NCI-H2196 (cell line): ENCODE measurements around the gene SLC6A16.
A peak's percentile ranks its signal among the peaks of the same experiment; 100 is the strongest.
"Not testable (repeated sequence)": the region's sequence is repeated elsewhere in the genome, so short reads cannot be mapped to it uniquely, and the experiment has no call there.

Experiments
- DNase-seq: peaks from one replicate; lab custom pipeline; 2025; ENCODE audit not compliant: unreplicated experiment; lab: John Stamatoyannopoulos, UW

Gene SLC6A16

DNA sequence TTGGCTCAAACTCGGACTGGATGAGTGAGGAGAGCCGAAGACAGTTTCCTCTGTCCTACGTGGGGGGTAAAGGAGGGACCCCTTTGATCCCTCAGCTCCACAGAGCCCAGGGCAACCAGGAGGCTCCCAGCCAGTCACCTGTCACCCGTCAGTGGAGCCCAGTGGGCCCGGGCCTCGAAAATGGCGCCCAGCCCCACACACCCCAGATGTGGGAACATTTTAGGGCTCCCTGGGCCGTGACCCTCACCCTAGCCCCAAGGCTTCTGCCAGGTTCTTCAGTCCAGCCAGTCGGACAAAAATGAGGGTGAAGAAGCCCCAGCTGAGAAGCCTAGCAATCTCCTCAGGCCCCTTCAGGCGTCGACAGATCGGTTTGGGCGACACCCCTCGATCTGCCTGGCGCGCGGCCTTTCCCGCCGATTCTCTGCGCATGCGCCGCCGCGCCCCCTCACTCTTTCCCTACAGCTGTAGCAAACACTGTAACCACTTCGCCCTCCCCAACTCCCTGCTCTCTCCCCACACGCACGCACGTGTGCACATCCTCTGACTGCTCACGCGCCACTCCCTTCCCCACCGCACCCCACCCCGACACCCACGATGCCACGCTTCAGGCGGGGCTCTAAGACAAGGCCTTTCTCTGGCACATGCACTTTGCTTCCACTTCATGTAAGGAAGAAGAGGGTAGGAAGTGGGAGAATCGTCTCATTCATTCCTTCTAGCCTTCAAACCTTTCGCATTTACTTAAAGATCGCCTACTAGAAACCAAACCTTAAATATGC, at the start of gene SLC6A16:
SLC6A16 (minus strand) TSS at position 391 of the 776 bp plus-strand sequence. CDS start 13,844 bp downstream, outside the sequence.
- DNase-seq: no peak

DNA sequence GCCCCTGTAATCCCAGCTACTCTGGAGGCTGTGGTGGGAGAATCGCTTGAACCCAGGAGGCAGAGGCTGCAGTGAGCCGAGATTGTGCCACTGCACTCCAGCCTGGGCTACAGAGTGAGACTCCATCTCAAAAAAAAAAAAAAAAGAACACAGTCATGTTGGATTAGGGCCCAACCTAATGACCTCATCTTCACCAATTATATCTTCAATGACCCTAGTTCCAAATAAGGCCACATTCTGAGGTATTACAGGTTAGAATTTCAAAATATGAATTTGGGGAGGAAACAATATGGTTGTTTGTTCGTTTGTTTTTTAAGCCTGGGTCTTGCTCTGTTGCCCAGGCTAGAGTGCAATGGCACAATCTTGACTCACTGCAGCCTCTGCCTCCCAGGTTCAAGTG, 48.2 kb upstream of the SLC6A16 start:
- not testable (repeated sequence) for DNase-seq

DNA sequence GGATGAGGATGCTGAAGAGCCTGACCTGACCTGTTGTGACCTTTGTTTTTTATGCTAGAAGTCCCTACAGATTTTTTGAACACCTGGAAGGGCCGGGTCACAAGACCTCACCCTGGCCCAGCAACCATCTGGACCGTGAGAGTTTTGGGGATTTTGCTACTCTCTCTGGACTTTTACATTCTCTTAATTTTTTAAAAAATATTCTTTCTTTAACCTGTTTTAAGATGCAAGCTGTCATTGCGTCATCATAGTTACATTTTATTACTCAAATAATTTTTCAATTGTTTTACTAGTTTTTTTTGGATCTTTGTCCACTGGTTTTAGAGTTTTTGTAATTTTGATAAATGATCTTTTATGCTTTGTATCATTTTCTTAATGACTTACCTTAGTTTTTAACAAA, 46.2 kb upstream of the SLC6A16 start:
- no peak for DNase-seq

DNA sequence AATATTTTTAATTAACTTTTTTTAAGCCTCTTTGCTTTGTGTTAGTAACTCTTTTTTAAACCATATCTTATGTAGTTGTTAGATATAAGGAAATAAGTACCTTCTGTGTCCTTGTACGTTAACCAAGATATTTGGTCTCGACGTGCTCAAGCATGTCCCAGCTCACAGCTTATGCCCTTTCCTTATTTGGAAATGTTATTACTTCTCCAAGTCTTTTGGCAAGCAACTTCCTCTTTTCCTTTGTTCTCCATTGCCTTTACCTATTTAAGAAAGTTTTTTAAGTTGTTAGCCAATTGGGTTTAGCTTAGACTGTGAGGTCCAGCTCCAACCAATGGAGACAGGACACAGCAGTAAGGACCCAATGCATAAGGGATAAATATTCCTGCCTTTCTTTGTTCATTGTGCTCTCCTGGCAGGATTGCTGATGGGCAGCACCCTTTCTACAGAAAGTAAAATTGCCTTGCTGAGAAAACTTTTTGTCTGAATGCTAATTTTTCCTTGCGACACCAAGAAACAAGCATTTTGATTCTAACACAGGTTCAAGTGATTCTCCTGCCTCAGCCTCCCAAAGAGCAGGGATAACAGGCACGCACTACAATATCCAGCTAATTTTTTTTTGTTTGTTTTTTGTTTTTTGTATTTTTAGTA, 43.8 kb upstream of the SLC6A16 start:
- DNase-seq: no peak

DNA sequence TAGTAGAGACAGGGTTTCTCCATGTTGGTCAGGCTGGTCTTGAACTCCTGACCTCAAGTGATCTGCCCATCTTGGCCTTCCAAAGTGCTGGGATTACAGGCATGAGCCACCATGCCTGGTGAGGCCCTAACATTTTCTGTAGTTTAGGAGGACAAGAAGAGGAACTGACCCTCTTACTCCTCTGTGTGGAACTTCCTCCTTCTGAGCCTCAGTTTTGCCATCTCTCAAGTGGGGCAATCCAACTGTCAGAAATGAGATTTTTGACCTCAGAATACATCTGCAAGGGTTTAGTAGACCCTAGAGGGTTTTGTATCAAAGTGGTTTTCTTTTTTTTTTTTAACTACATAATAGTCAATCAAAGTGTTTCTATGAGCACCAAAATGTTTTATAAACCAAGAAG, 41.1 kb upstream of the SLC6A16 start:
- no peak for DNase-seq

DNA sequence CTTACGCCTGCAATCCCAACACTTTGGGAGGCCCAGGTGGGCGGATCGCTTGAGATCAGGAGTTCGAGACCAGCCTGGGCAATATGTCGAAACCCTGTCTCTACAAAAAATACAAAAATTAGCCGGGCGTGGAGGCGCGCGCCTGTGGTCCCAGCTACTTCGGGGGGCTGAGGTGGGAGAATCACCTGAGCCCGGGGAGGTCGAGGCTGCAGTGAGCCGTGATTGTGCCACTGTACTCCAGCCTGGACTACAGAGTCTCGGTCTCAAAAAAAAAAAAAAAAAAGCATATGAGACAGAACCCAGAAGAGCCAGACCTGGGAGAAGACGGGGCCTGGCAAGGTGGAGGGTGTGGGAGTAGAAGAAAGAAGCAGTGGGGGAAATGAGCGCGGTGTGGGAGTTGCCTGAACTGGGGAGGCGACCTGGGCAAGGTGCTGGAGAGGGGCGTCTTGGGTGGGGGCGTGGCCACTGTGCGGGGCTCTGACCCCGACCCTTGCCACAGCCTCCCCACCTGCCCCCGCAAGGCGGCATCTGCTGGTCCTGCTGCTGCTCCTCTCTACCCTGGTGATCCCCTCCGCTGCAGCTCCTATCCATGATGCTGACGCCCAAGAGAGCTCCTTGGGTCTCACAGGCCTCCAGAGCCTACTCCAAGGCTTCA, 39.2 kb upstream of the SLC6A16 start:
- no peak for DNase-seq

DNA sequence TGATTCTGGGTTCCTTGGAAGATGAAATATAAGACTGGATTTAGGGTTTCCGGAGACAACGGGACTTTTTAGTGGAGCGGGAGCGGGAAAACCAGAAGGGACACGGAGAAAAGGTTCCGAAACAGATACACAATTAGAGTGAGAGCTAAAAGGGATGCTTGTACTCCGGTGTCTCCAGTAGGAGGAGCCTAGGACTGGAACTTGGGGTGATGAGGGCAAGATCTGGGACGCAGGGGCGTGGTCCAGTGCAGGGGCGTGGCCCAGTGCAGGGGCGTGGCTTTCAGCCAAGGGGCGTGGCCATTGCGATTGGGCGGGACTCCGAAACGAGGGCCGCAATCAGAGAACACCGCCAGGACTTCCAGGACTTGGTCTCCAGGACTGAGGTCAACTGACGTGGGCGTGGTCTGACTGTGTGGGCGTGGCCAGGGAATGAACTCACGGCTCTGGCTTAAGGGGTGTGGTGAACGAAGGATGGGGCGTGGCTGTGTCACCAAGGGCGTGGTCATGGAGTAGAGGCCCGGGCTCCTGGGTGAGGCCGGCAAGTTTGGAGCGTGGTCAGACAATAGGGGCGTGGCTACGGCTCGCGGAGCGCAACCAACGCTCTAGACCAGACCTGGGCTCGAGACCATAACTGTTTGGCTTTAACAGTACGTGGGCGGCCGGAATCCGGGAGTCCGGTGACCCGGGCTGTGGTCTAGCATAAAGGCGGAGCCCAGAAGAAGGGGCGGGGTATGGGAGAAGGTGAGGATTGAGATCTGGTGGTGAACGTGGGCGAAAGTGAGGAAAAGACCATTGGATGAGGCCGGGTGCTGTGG, 38.5 kb upstream of the SLC6A16 start, which contains the start of gene DKKL1:
DKKL1 (plus strand) TSS at position 610 of the 815 bp plus-strand sequence; CDS start at position 732, 122 bp downstream.
- DNase-seq: peak; percentile 91

DNA sequence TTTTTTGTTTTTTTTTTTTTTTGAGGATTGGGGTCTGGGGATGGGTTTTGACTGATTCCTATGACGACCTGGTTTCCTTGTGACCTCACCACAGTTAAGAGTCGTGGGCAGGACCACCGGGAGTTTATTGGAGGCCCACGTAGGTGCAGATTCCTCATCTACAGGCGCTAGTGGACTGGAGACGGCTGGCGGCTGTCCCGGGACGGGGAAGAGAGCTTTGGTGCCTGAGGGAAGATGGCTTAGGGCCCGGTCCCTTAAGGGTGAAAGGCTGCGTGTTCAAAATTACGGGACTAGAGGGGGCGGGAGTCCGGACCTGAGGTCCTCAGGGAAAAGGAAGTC, 37.9 kb upstream of the SLC6A16 start:
- DNase-seq: no peak

DNA sequence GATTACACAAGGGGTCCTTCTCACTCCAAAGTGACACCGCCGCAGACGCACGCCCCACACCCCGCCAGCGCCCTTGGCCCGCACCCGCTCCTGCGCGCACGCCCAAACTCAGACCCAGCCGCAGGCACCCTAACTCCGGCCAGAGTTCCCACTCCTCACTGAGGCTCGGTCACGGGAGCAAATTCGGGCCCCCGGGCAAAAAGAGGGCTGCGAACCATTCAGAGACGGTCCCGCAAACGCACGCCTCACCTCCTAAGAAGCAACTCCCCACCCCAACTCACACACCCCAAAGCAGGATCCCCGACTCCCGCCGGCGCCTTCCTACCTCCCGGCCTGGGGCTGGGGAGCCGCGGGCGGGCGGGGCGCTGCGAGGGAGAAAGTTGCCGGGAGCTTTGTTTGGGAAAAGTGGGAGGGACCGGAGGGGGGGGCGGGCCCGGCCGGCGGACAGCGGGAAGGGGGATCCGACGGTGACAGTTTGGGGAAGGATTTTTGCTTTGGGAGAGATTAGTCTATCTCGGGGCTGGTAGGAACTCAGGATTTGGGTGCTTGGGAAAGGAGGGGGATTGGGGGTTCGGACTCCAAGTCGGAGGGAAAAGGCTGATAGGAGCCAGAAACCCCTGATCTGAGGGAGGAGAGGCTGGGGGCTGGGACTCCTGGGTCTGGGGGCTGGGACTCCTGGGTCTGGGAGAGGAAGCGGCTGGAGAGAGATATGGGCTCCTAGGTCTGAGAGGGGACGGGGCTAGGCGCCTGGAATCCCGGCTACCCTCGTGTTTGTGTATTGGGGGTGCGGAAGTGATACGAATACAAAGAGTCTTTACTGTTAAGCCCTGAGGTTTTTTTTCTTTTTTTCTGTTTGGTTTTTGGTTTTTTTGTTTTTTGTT, 37.3 kb upstream of the SLC6A16 start, which contains the start of gene TEAD2:
TEAD2 (minus strand) TSS at position 369 of the 881 bp plus-strand sequence. CDS start 2,341 bp downstream, outside the sequence.
- DNase-seq: no peak

DNA sequence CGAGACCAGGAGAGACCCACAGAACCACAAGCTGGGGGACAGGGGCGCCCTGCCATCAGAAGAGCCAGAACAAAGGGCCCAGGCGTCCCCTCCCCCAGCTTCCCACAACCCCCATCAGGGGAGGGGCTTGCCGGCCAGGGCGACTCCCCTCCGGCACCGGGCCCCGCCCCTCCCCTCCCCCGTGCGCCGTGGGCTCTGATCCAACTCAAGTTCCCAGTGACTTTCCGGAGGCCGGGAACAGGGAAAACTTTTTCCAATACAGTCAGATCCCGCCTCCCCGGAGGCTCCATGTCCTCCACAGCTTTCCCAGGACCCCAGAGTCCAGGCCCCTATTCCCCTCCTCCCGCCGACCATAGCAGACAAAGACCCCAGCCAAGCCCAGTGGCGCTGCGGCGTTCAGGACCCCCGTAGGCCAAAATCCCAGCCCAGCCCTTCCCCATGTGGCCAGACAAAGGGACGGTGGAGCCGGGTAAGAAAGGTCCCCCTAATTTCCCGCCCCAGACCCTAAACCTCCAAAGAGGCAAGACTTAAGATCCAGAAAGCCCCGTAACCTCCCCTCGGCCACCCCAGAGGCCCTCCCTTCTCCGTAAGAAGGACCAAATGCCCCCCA, 36.6 kb upstream of the SLC6A16 start:
- no peak for DNase-seq

DNA sequence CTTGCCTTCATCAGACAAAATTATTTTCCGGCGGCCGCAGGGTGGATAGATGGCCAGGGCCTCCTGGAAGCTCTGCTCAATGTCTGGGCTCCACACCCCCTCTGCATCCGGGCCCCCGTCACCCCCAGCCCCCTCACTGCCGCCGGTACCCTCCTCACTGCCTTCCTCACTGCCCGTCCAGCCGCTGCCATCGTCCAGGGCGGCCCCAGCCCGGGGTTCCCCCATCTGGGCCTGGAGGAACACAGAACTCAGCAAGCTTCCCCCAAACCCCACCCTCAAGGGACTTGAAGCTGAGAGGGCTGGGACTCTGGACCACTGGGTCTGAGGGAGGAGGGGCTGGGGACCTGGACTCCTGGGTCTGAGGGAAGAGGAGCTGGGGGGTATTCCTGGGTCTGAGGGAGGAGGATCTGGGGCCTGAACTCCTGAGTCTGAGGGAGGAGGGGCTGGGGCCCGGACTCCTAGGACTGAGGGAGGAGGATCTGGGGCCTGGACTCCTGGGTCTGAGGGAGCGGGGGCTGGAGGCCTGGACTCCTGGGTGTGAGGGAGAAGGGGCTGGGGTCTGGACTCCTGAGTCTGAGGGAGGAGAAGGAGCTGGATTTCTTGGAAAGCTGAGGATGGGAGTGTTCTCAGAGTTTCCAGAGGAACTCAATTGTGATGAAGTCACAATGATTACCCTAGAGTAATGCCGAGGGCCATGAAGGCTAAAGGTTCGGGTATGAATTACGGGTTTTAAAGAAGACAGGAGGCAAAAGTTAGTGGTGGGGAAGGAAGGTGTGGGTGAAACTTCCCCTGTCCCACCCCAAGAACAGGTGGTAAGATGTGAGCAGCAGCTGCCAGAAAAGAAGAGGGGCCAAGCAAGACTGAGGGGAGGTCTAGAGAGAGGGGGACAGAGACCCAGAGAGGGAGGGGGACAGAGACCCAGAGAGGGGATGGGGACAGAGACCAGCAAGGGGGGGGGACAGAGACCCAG, 35.1 kb upstream of the SLC6A16 start:
- no peak for DNase-seq

DNA sequence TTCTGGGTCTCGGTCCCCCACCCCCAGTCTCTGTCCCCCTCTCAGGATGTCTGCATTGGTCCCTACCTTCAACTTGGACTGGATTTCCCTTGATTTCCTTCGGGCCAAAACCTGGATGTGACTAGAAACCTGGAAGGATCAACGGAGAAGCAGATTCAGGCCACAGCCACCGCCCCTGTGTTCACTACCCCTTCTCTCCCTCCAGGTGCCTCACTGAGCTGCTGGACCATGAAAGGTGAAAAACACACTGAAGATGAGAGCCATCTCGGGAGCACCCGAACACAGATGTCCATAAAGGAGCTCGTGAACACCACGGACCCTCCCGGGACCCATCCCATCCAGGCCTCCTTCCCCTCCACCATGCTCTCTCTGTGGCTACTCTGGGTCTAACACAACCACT, 32.2 kb upstream of the SLC6A16 start:
- DNase-seq: no peak

DNA sequence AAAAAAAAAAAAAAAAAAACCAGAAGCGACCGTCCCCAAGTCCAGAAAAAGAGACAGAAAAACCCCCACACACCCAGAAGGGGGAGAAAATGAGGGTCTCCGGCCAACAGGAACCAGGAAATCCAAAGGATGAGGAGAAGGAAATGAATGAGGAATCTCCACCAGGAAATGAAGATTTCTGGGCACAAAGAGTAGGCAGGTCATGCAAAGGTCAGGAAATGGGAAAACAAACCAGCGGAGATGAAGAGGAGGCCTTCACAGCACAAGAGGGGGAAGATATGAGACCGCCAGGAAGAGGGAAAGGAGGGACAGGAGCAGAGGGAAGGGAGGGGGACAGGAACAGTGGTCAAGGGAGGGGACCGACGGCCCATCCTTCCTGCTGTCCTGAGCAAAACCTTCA, 31.4 kb upstream of the SLC6A16 start:
- DNase-seq: no peak

DNA sequence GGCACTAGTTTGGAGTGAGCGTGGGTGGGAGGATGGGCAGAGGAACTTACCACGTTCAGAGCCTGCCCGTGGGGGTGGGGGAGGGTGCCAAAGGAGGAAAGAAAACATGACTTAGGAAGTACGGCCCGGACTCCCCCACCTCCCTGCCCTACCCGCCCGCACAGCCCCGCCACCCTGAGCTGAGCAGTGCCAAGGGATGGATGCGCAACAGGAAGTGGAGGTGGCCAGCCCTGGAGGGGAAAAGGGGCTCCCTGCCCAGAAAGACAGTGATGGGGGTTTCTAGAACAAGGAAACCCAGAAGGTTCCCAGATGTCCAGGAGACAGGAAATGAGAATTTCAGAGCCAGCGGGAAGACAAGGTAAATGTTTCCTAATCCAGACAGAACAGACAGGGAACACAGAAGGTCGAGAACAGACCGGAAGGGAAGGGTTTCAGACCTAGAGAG, 30.9 kb upstream of the SLC6A16 start:
- no peak for DNase-seq

DNA sequence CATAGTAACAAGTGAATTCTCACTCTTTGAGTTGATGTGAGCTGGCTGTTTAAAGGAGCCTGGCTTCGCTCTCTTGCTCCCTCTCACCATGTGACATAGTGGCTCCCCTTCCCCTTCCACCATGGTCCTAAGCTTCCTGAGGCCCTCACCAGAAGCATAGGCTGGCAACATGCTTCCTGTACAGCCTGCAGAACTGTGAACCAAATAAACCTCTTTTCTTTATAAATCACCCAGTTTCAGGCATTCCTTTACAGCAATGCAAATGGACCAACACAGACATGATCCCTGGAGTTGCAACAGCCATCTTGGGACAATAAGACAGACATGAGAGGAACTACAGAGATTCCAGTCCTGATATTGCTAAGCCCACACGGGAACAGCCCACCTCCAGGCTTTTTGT, 24.6 kb upstream of the SLC6A16 start:
- DNase-seq: no peak

DNA sequence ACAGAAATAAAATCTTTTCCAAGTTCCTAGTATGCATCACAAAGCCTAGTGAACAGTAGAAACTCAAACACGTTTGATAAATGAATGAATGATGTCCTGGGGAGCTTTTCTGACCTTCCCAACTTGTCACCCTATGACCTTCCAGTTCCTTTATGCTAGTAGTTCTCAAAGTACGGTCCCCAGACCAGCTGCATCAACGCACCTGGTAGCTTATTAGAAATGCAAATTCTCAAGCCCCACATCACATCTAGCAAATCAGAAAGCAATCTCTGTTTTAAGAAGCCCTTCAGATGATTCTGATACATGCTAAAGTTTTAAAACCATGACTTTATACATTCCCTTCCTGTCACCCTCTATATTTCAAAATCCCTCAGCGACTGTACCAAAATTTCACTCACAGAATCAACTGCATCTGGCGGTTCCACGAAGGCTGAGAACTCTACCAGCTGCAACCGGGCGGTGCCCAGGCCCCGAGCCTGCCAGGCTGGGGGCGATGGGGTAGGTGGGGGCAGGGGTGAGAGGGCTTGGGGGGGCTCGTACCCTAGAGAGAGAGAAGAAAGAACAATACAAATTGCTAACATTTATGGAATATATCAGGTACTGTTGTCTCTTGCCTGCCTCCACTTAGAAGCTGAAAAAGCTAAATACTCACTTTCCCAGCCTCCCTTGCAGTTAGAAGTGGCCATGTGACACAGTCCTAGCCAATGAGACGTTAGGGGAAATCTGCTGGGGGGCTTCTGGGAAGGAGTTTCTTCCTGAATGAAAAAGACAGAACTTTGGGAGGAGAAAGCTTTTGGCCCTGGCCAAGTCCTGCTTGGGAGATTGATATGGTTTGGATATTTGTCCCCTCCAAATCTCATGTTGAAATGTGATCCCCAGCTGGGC, 23.6 kb upstream of the SLC6A16 start:
- DNase-seq: no peak

DNA sequence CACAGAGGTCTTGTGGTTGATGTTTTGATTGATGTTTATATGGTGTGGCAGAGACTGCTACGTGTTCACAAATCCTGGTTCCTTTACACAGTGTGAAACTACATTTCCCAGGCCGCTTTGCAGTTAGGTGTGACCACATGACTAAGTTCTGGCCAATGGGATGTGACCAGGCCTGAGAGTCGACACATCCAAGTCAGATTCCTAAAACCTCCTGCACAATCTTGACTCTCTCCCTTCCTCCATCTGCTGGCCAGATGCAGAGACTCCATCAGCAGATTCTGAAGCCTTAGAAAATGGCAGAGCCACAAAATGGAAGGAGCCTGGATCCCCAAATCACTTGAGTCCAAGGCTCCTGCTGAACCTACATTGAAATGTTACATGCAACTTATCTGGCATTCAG, 22.8 kb upstream of the SLC6A16 start:
- peak; percentile 56 for DNase-seq
